CD4-positive, alpha-beta T cell treated with Interleukin-17A for 4 hours (primary cell): ENCODE measurements around the gene CDH9.

Source experiments
- DNase-seq: peaks from one replicate; pipeline ENCODE4 v3.0.0-alpha.2; 2020; ENCODE audit warnings: mixed read lengths

Gene CDH9

DNA sequence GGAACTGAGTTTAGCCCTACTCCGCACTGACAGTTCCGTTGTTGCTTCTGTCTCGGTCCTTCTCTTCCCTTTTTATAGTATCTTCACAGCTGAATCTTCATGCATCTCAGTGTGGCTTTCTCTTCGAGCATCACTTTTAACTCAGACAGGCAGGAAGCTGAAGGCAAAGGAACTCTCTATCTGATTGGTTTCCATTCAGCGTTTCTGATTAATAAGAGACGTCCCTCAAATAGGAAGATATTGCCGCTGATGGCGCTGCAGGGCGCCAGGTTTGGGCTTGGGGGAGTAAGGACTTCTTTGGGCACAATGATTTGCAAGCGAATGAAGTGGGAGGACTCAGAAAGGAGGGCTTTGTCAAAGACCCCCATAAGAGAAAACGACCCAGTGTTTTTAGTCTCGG is at the start of gene CDH9:
Gene CDH9 (minus strand): TSS at position 111 of the 400 bp plus-strand sequence. CDS start 50,253 bp downstream, outside the sequence.
- DNase-seq, result no peak

DNA sequence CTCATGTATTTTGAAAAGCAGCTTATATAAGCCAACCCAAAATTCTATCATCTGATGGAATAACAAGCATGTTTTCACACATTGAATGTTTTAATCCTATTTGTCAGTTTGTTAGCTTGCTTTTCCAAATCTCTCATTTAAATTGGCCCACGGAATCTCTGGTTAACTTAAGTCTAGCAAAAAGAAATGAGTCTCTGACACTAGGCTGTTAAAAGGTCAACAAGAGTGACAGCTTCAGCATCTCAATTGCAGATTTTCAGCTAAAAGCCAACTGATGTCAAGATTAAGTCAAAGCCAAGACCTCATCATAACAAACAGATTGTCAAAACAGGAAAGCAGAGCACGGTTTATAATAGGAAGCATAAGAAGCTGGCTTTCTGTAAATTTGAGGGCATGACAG is 49.4 kb upstream of the CDH9 start:
- no peak for DNase-seq

GRCh38 chr5:27083449-27084415 is 45.3 kb upstream of the CDH9 start:
- DNase-seq, result no peak

- no peak for DNase-seq
These were observed 41.8 kb upstream of the CDH9 start for GRCh38 chr5:27080147-27080546.

DNA sequence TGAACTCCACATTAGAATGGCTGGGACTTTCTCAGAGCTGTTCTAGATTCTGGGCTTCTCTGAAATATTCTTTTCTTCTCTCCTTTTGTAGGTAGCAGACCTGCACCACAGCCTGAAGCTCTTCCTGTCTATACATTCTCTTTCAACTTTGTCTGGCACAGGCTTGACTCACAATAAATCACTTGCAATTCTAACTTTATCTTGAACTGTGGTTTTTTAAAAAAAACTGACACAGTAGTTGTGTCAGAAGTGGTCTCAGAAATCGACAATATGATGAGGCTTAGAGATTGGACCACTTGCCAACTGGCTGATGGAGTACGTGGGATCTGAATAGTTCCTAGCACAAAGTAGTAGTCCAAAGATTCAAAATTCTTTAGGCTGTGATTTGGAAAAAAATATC is 24.1 kb upstream of the CDH9 start:
- DNase-seq, result no peak

DNA sequence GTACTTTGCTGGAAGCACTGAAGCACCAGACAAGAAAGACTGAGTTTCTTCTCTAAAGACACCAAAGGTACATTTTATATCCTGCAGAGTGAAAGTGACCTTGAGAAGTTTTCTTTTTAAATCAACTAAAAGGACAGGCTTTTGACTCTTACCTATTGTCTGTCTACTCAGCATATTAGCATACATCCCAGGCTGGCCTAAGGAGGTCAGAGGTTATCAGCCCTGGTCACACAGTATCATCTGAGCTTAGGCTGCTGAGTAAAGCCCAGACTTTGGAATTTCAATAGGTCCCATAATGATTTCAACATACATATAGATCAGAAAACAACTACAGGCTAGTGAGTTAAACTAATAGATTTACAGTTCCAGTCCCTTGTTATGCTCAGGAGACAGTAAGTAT is 10.1 kb upstream of the CDH9 start:
- no peak for DNase-seq

- no peak for DNase-seq
These were observed 3.0 kb upstream of the CDH9 start for GRCh38 chr5:27041372-27041771.

- no peak for DNase-seq
These were observed 3.8 kb downstream of the CDH9 start for GRCh38 chr5:27034565-27034964.

- no peak for DNase-seq
These were observed 11.6 kb downstream of the CDH9 start for GRCh38 chr5:27026801-27027200.

- DNase-seq, result no peak
These were observed 12.3 kb downstream of the CDH9 start for GRCh38 chr5:27026063-27026462.

DNA sequence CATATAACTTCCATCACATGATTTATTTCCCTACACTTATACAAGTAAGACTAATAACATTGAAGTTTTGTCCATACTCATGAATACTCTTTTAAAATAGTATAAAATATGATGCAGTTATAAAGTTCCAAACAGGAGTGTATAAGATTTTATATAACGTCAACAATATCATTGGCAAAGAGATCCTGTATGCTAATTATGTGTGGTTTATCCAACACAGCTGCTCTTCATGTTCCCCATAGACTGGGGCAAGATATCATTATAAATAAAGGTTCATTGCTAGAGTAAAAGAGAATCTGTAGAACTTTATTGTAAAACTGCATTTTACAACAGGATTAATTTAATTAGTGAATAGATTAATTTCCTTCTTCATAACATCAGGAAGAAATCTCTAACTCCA is 16.9 kb downstream of the CDH9 start:
- no peak for DNase-seq

DNA sequence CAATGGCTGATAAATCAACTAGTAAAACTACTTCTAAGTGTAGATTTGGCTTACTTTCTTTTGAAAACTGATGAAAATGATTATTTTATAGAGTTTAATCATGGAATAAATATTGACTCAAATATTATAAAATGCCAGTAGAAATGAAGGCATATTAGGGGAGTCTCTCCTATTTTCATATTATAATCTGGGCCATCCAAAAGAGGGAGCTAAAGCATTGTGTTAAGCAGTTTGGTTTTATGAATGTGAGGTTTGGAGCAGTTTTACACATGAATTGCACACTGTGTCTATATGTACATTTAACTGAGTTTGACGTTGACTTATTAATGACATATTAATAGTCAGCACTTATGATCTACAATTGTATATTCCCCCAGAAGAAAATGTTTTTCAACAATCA is 17.4 kb downstream of the CDH9 start:
- DNase-seq, result no peak

DNA sequence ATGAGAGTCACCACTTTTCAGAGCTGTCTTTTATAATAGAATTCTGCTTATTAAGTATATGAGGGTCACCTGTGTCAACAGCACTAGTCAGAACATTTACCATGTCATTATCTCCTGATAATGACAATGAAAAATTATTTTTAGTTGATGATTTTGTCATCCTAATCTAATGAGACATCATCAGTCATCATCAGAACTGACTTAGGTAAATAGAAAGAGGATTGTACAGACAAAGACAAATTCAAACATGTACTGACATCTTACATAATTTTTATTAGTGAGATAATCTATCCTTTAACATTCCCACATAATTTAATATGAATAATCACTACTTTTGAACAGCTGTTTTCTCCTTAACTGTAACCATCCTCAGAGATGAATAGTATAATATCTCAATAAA is 22.6 kb downstream of the CDH9 start:
- no peak for DNase-seq

DNA sequence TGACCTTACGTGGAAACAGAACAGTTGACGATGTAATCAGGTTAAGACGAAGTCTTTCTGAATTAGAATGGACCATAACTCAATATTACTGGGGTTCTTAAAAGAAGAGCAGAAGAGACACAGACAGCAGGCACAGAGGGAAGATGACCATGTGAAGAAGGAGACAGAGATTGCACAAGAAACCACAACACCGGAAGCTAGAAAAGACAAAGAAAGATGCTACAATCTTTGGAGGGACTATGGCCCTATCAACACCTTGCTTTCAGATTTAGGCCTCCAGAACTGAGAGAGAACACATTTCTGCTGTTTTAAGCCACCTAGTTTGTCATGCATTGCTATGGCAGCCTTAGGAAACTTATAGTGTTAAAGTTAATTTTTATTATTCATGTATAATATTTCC is 27.1 kb downstream of the CDH9 start:
- no peak for DNase-seq

DNA sequence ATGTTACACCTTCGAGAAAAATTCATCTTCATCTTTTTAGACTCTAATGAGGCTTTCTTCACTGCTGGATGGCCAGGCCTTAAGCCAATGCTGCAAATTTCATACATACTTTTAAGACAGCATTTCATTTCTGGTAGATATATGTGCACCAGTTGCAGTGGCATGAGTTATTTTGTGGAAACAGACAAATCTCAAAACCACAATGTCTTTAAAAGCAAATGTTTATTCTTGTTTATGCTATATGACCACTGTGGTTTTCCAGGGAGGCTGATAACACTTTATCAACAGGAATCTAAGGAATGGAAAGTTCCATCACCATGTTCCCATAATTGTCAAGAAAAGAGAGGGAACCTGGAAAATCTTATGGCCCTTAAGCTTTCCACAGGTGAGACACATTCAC is 27.7 kb downstream of the CDH9 start:
- DNase-seq, result no peak

DNA sequence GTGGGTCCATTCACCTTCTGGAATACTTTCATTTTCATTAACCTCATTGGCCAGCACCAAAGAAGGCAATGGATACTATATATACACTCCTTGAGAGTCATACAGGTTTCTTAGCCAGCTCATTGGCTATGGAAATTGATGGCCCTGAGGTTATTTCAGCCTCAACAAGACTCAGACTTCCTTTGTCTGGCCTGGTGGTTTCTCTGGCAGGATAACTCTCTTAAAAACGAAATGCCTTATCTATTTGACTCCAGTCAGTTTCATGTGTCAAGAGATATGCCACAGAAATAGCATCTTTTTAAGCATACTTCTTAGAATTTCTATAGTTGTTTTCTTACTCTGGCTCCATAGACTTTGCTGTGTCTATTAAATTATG is 28.9 kb downstream of the CDH9 start:
- DNase-seq, result no peak

DNA sequence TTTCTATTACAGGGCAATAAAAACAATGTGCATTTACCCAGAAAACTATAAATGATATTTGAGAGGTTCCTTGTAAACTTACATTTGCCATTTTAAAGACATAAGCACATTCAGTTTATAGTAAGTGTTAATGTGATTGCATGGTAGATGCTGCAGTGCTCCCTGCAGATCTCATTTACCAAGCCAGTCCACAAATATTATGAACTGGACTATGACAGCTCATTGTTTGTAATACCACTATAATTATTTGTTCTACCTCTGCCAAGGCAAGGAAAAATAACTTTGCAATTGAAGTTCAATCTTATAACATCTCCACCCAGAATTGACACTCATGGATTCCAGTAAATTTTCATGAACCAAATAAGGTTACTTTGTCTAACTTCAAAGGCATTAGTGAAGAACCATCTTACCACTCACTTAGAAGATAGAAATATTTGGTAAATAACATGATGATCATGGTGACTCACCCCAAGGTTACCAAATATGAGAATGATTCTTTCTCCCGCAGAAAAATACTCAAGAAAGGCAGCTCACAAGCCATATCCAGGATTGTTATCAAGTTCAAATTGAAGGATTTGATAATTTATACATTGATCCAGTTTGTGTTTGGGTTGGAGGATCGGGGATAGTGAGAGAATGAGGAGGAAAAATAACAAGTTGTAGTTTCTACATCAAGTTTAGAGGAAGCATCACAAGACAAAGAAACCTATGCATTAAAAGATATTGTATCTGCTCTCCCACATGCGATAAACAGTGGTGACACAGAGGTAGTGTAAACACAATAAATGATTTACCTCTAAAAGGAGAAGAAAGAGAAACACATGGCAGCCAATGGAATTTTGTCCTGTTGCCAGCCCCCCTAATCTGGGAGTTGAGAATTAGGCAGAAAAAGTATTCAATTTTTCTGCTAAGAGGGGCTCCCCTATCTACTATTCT is 29.5 kb downstream of the CDH9 start:
- no peak for DNase-seq

DNA sequence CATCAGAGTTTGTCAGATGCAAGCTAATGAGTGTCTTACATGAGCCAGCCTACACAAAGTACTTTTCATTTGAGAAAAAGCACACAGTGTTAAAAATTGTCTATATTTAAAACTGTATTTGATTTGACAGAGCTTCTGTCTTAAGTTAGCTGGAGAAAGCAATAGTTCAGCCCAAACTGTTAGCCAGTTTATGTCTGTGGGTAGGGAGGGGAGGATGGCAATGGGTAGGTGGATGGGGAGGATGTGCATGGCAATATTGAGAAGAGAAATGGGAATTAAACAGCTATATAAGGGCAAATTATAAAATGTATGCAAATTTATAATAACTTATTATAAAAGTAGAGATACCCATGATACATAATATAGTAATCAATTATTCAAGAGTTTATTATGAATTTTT is 31.3 kb downstream of the CDH9 start:
- no peak for DNase-seq

DNA sequence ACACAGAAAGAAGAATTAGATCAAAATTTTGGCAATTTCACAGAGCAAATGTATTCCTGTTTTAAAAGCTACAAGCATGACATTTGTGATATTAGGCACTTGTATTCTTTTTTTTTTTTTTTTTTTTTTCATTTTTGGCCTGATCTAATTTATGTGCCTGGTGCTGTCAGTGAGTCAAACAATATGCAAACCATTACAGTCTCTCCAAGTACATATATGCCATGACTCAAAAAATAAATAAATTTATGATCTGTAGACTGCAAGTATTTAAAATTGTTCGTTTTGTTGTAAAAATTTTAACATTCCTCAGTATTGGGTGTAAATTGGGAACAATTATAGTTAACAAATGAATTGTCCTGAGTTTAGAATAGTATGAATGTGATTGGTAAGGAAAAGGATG is 51.4 kb downstream of the CDH9 start:
- DNase-seq, result no peak

- no peak for DNase-seq
These were observed 56.6 kb downstream of the CDH9 start for GRCh38 chr5:26981750-26982149.

- no peak for DNase-seq
These were observed 79.1 kb downstream of the CDH9 start for GRCh38 chr5:26959290-26959689.

- DNase-seq, result no peak
These were observed 83.2 kb downstream of the CDH9 start for GRCh38 chr5:26955161-26955560.

DNA sequence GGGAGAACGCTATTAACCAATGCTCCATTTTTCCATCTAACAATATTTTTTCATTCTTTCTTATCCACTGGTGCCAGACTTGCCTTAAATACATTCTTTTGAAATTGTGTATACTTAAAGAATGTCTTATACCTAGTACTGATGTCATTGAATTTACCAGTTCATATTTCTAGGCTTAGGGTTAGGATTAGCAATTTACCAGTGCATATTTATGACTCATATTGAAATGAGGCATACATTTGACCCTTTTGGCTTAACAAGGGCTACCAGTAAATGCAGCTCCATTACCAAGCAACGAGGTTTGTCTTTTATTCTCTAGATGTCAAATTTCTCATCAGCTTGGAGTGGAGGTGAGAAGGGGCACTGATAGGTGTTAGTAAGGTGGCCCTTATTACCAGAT is 89.5 kb downstream of the CDH9 start:
- no peak for DNase-seq

DNA sequence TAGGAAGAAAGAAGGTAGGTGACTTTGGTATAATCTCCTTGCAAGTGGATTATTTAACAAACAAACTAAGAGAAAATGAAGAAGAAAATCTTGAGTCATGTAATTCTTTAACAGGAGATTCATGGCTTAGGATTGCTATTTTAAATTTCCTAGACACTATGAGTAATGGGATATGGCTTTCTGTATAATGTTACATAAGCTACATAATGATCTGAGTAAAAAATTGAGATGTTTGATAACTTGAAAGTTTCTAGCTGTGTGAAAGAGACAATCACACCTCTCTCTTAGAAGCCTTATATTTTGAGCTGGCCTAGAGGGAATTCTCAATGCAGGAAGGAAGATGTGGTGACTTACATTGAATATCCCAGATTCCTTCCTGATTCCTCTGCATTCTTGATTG is 92.5 kb downstream of the CDH9 start:
- DNase-seq, result no peak
